ENCODE data around the gene RPS6KC1.

DNA sequence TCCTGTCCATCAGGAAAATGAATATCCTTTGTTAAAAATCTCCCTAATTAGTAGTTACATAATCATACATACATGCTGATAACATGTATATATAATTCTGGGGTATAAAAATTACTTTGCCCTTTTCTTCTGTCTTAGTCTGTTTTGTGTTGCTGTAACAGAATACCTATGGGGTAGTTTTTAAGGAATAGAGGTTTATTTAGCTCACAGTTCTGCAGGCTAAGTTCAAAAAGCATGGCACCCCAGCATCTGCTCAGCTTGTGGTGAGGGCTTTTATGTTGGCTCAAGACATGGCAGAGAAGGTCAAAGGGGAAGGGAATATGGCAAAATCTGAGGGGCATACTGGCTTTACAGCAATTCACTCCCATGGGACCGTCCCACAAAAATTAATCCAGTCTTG lies 16.3 kb upstream of the RPS6KC1 start:
- TF ChIP-seq, protein P1, sequence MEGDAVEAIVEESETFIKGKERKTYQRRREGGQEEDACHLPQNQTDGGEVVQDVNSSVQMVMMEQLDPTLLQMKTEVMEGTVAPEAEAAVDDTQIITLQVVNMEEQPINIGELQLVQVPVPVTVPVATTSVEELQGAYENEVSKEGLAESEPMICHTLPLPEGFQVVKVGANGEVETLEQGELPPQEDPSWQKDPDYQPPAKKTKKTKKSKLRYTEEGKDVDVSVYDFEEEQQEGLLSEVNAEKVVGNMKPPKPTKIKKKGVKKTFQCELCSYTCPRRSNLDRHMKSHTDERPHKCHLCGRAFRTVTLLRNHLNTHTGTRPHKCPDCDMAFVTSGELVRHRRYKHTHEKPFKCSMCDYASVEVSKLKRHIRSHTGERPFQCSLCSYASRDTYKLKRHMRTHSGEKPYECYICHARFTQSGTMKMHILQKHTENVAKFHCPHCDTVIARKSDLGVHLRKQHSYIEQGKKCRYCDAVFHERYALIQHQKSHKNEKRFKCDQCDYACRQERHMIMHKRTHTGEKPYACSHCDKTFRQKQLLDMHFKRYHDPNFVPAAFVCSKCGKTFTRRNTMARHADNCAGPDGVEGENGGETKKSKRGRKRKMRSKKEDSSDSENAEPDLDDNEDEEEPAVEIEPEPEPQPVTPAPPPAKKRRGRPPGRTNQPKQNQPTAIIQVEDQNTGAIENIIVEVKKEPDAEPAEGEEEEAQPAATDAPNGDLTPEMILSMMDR (IDR thresholded peaks at IDR 0.05) = no peak
- no peak for TF ChIP-seq EP300 (IDR thresholded peaks at IDR 0.05)
- no peak for TF ChIP-seq POLR2A (IDR thresholded peaks at IDR 0.05)

All from sigmoid colon (tissue), 4 donors.